HK-2 (cell line): ENCODE data around the gene DNAH7.
A peak's percentile ranks its signal among the peaks of the same experiment; 100 is the strongest.

ENCODE experiments used
- DNase-seq: peaks from one replicate; pipeline ENCODE4 v3.0.0-alpha.2; 2018; ENCODE audit not compliant: unreplicated experiment

Gene DNAH7

DNA sequence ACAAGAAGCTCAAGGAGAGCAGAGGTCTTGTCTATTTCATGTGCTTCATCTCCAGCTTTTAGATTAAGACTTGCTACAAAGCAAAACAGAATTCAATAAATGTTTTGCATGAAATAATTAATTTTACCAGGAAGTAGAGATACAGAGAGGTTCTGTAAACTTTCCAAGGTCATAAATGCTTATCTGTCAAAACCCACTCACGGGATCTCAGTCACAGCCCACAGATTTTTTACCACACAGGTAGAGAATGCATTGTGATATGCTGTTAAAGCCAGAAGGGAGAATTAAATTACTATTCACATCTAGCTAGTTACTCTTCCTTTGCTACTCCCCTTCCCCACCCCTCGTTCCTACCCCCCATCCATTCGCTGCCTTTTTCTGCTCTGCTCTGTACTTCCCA lies 205.5 kb downstream of the DNAH7 start:
- DNase-seq, result no peak

DNA sequence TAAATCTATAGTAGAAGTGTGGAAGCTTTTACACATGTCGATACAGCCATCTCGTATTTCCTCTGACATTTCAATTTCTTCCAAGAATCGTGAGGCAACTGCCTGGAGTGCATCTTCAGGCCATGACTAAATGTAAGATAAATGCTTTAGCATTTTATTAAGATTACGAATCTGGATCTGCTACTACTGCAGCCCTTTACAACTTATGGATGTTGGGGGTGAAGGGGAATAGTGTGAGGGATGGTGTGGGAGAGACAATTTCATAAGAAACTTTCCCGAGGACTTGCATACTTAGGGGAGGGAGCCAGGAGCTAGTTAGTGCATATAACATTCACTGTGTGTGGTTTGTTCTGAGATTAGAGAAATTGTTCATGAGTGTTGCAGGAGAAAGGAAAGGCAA lies 206.8 kb downstream of the DNAH7 start:
- no peak for DNase-seq

DNA sequence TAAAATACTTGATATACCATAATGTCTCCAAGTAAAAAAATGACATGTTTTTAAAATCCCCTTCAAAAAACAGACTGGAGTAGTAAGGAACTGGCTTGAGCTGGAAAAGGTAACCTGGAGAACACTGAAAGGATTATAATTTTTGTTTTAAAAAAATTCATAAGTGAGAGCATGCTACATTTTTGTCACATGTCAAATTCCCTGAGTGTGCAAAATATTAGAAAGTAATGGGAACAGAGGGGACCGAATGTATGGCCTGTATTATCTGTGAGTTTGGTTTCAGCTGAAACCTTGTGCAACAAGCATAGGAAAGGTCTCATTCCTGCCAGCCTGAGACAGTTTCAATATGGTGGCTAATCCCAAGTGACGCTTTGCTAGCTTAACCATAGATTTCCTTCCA lies 209.1 kb downstream of the DNAH7 start:
- DNase-seq, result no peak

DNA sequence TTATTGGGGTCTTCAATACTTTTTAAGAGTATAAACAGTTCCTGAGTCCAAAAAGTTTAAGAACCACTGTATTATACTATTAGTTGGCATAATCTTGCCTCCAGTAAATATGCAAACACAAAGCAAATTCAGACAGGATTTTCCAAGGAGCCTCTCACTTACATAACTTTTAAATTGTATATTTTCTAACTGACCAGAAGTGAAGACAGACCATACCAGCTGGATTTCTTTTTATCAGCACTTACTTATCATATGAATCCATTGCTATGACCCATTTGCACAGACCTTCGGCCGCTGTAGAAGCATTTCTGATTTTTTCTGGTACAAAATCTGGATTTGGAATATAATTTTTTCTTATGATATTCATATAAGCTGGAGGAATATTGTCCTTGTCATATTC lies 211.5 kb downstream of the DNAH7 start:
- no peak for DNase-seq

DNA sequence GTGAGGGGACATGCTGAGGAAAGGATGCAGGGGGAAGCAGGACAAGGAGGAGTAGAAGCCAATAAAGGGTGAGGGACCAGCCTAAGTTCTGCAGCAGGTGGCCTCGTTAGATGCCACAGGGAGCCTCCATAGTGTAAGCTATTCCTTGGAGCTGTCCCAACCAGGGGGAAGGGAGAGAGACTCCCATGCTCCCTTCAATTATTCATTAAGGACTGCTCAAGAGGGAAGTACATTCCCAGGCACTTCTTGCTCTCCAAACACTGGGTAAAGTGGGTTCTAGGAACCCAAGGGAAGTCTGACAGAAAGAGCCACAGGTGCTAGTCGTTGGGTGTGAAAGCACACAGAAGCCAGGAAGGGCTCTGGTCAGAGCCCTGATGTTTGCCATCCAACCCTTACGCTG lies 217.9 kb downstream of the DNAH7 start:
- no peak for DNase-seq

DNA sequence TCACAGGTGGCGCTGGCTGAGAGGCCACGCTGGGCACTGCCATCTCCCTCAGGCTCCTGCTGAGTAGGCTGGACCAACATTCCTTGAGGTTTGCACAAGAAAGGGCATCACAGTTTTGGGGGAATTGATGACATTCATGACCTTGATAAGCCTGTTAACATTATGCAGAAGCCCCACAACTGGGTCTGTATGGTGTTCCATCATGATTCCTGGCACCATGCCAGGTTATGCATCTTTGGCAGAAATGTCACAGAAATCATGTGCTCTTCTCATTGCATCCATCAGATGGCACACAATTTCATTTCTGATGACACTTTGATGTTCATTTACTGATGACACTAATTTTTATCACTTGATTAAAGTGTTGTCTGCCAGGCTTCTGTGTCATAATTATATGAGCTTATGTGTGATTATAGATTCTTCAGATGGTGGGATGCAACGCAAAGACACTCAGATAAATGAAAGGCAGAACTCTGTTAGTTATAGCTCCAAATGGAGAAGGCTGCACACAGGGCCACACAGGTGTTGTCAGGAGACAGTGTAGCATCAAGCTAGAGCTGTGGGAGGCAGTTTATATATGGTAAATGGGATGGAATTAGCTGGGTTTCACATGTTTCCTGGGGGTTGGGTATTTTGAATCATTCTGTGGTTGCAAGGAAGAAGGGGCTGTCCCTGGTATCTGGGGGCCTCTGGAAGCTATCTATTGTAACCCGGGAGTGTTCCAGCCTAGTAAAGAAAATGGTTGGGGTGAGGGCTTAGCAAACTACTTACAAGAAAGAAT lies 220.3 kb downstream of the DNAH7 start:
- no peak for DNase-seq

DNA sequence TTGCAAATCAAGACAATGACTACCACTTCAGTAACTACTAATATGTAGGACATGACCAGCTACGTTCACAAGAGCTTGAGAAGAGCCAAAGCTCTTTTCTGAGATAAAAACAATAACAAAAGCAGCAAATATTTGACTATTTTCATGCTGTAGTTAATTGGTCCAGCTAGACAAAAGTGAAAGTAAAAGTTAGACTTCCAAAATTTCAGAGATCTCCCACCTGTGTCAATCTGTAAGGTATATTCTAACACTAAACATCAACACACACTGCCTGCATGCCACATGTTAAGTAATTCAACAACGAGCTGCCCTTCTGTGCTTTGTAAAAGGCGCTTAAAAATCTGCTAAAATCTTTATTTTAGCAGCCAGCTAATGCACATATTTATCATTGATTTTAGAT lies 225.7 kb downstream of the DNAH7 start:
- DNase-seq, result no peak

DNA sequence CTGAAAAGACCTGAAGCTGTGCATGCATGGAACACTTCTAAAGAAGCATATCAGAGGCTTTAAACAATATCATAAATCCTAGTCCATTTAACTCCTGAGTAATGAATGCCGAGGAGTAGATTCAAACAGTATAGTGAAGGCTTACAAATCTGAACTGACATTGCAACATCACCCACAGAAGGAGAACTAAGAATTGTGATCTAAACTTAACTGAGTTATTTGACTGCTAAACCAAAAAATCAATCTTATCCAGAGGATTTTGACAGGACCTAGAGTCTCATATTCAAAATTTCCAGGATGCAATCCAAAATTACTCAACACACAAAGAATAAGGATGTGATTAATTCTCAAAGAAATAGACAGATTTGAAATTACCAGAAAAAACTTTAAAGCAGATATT lies 230.6 kb downstream of the DNAH7 start:
- no peak for DNase-seq

DNA sequence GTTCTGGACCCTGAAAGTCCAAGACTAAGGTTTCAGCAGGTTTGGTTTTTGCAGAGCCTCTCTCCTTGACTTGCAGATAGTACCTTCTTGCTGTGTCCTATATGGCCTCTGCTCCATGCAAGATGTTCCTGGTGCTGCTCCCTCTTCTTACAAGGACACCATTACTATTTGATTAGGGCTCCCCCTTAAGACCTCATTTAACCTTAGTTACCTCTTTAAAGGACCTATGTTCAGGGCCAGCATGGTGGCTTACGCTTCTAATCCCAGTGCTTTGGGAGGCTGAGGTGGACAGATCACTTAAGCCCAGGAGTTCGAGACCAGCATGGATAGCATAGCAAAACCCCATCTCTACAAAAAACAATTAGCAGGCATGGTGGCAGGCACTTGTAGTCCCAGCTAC lies 232.6 kb downstream of the DNAH7 start:
- no peak for DNase-seq

DNA sequence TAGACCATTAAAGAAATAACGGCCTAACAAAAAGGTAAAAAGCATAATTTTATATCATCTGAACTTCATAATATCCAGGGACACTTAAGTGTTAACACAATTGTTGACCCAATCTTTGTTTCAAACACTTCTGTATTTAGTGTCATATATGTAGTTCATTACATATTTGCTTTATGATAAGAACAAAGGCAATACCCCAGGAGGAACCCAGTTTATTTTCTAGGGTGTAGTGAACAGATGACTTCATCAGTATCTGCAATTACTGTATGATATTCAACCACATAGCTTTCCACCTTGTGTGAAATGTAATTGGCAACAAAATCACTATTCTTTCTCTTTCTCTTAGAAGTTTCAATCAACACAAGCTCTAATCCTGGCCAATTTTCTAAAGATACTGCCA lies 233.8 kb downstream of the DNAH7 start:
- DNase-seq, result no peak

DNA sequence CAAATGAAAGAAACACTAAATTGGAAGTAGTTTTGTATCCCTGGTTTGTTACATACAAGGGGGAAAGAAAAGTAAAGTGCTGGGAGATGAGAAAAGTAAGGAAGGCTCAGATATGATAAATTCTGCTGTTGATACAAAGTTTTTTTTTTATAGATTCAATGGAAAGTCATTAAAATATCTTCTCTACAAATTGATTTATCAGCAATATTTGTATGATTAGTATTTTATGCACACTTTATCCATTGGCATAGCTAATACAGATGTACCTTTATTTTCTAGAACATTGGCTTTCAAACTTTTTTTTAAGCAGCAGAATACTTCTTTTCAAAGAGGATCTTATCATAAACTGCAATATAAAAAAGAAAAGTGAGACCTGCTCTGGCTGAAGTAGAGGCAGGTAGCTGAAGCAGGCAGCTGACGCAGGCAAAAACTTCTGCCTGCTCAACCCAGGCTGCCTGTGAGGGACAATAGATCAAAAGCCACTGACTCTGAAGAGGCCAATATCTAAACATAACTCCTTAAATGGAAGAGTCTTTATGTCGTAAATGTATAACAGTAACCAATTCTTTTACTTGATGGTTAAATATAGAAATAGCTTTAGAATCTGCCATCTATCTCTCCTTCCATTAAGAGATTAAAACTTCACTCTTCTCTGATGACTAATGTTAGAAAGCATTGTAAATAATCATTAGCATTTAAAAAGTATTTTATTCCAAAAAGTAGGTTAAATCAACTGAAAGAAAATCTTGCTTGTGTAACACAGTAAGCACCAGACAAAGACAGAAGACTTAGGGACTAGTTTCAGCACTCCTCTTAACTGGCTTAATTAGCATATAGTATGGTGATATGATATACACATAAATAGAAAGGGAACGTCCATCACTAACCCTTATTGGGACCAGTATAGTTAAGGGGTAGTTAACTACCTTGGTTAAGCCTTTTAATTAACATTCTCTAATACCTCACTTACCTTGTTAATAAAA lies 237.4 kb downstream of the DNAH7 start:
- DNase-seq, result no peak

DNA sequence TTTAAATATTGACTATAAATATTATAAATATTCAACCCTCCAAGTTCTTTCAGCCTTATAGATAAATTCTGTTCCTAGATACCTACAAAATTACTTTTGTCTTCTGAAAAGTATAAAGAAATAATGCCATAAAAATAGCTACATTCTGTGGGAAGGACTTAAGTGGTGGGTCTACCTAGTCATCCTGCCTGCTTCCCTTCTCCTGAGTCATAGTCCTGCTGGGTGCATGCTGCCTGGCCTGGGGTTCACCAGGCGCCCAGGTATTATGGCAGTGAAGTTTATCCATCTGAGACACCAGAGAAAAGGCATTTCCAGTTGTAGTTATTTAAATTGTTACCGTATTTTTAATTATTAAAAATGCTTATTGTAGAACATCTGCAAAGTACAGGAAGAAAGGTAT lies 244.2 kb downstream of the DNAH7 start:
- peak; percentile 14 for DNase-seq

DNA sequence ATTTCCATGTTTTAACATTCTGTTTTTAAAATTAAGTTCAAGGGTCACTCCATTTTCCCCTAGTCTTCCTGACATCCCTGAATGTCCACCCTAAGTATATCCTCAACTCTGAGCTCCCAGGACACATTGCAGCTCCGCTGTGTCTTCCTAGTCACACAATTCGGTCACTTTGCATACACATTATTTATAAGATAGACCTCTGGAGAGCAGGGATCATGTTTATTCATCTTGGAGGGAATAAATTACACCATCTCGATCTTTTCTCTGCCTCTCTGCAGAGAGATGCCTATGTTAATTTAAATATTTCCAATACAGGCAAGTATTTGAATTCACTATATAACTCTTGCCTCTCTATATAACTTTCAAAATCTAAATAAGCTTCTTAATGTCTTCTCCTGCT lies 245.4 kb downstream of the DNAH7 start:
- DNase-seq, result no peak

DNA sequence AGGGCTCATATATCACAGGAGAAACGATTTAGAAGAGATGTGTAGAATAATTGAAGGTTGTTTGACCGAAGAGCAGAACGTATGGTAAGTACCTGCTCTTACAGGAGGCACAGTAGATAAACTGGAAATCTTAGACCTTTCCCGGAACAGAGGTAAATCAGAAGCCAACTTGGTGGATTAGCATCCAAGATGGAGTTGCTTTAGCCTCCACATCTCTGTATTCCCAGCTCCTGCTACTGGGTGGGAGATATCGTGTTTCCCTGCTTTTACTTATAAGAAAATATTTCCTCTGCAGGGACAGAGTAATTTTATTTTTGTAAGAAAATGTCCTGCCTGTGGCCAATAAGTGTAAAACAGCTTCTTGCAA lies 247.1 kb downstream of the DNAH7 start:
- no peak for DNase-seq

DNA sequence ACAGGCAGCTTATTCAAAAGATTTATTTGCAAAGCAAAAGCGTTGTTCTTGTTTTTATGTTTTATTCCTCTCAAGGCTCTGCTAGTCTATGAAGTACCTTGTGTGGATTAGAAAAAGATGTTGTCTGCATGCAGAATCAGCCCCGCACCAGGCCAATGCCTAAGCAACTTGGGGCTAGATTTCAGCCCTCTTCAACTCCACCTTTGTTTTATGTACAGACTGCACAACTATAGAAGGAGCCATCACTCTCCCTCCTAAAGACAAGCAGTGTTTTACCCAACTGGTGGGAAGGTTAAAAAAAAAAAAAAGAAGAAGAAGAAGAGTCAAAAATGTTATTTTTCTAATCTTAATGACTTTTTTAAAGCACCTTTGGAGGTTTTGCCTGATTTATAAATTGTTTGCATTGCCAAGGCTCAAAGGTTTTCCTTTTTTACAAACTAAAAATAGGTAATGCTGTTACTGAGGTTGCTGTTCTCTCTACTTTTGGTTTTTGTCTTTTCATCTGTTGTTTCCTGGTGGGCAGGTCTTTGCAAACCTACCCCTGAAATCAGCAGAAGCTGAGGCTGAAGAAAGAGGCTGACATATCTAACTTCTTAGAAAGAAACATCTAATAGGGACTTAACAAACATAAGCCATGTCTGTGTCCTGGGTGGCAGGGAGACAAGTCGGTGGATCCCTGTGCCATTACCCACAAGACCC lies 247.6 kb downstream of the DNAH7 start:
- no peak for DNase-seq

DNA sequence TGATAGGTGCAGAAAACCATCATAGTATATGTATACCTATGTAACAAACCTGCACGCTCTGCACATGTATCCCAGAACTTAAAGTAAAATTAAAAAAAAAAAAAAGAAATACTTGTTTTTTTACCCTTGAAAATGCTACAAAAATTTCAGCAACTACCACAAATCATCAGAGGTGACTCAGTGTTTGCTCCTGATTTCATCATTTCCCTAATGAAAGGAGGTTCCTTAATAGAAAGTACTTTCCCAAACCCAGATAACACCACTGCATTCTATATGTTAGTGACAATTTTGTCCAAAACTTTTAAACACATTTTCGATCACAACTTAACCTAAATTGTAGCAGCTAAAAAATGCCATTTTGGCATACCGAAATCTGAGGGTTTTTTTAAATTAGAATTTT lies 248.3 kb downstream of the DNAH7 start:
- DNase-seq, result no peak

DNA sequence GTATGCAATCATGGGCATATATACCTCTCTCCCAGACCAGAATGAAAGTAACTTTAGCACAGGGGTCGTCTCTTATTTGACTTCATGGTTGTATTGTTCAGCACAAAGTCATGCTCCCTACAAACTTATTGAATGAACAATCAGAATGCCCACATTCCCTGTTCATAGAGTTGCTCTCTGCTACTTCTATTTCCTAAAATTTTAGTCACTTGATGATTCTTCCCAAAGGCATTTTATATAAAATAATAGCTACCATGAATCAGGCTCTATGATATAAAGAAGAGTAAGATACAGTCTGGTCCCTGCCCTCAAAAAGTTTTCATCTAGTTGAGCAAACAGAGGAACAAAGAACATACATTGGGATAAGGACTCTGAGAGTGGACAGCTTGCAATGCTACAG lies 249.4 kb downstream of the DNAH7 start:
- DNase-seq, result no peak

DNA sequence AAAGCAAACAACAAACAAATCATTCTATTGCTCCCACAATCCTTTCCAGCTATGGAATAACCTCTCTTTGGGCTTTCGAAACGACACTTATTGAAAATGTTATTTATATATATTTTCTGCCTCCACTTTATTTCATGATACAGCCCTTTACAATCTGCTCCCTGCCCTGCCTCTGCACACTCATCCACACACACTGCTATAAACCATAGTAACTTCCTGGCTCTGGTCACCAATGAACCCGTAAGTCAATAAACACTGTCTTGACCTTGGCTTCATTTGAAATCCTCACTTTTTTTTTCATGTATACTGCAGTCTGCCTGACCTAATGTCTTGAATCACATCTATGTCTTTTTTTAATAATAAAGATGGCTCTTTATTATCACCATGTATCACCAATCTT lies 250.1 kb downstream of the DNAH7 start:
- DNase-seq, result no peak

DNA sequence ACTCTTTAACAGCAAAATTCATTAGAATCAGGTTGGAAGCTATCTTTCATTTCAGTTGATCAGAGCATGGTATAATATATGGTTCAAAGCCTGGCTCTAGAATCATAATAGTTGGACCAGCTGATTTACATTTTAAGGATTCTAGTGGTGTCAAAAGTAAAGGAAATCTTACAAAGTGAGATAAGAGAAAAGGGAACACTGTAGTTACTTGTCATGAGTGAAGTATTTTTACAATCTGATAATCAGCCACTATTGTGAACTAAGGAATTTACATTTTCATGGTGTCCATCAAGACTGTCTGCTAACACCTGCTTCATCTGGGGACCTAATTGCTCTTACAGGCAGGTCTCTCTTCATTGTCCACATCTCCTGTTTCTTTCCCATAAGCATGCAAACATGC lies 250.5 kb downstream of the DNAH7 start:
- DNase-seq, result no peak

DNA sequence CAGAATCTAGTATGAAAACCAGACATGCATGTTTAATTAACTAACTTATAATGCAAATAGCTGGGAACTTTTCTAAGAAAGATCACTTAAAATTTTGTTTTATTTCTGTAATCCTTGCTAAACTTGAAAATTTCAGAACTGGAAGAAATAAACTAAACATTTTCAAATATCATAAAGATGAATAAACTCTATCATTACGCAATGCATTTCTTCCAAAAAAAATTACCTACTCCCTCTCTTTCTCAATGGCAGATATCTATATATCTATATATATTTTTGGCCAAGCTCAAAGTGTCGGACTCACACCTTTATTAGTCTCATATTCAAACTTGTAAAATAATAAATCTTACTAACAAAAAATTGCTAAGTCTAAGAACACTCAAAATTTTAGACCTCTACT lies 253.6 kb downstream of the DNAH7 start:
- no peak for DNase-seq

DNA sequence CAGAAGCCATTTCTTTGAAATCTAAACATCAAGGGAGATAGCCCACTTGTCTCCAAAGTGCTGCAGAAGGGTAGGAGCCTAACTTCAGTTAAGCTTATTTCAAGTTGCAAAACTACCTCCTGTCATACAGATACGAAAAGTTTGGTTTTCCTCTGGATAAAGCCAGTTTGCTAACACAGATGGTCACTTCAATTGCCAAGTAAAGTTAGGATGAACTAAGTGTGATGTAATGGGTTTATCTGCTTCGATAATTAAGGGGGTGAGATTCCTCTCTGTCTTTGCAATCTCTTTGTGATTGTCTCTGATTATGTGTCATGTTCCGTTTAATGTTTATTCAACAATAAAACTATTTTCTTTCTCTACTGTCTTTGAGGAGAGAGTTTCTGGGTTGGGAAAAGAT lies 255.2 kb downstream of the DNAH7 start:
- DNase-seq, result no peak

DNA sequence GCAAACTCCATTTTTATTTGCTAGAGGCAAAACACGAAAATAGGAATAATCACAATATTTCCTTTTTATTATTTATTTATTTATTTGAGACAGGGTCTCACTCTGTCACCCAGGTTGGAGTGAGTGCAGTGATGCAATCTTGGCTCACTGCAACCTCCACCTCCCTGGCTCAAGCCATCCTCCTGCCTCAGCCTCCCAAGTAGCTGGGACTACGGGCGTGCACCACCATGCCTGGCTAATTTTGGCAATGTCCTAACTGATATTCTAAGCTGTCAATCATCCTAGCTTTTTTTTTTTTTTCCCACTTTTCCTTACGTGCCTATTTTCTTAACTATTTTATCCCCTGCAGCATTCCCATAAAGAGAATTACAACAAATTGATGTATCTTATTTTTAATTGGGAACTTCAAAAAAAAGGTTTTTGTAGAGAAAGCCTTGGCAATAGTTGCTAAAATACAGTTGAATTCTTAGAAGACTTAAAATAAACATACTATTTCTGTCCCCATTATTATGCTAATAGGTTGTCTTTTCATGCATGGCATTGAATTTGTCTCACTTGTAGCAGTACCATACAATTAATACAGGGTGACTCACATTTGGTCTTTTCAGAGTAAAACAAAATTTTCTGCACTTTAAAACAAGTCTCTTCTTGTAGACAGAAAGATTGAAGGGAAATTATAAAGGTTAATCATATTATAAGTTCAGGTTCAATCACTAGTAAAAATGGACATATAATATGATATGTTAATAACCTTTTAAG lies 258.1 kb downstream of the DNAH7 start:
- no peak for DNase-seq
